Measurements from ENCODE around the gene SLC9B2.

- TF ChIP-seq, protein P1, sequence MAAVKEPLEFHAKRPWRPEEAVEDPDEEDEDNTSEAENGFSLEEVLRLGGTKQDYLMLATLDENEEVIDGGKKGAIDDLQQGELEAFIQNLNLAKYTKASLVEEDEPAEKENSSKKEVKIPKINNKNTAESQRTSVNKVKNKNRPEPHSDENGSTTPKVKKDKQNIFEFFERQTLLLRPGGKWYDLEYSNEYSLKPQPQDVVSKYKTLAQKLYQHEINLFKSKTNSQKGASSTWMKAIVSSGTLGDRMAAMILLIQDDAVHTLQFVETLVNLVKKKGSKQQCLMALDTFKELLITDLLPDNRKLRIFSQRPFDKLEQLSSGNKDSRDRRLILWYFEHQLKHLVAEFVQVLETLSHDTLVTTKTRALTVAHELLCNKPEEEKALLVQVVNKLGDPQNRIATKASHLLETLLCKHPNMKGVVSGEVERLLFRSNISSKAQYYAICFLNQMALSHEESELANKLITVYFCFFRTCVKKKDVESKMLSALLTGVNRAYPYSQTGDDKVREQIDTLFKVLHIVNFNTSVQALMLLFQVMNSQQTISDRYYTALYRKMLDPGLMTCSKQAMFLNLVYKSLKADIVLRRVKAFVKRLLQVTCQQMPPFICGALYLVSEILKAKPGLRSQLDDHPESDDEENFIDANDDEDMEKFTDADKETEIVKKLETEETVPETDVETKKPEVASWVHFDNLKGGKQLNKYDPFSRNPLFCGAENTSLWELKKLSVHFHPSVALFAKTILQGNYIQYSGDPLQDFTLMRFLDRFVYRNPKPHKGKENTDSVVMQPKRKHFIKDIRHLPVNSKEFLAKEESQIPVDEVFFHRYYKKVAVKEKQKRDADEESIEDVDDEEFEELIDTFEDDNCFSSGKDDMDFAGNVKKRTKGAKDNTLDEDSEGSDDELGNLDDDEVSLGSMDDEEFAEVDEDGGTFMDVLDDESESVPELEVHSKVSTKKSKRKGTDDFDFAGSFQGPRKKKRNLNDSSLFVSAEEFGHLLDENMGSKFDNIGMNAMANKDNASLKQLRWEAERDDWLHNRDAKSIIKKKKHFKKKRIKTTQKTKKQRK (IDR thresholded peaks at IDR 0.05; ENCODE audit: low read depth, low read length), result no peak
- TF ChIP-seq SPI1 (IDR thresholded peaks at IDR 0.05; ENCODE audit: borderline replicate concordance, insufficient read depth, low read depth, low read length) (no peak), EP300 (IDR thresholded peaks at IDR 0.05; ENCODE audit: borderline replicate concordance in 1 of 2, control insufficient read depth in 1 of 2, low read depth in 2 of 2, low read length in 2 of 2) (no peak), TCF12 (IDR thresholded peaks at IDR 0.05; ENCODE audit: low read depth, low read length) (no peak), RBBP5 (conservative IDR thresholded peaks at IDR 0.05) (no peak), CREB1 (IDR thresholded peaks at IDR 0.05; ENCODE audit: low read depth) (no peak), CTCF (IDR thresholded peaks at IDR 0.05 in 2 of 3, conservative IDR thresholded peaks at IDR 0.05 in 1 of 3; ENCODE audit: control insufficient read depth in 2 of 3, extremely low read depth in 1 of 3, insufficient read depth in 1 of 3, low read depth in 3 of 3, low read length in 3 of 3) (no peak), HDAC6 (IDR thresholded peaks at IDR 0.05; ENCODE audit: unreplicated experiment) (no peak), ZNF274 (IDR thresholded peaks at IDR 0.05; ENCODE audit: insufficient read depth, insufficient read length) (no peak), SIN3A (IDR thresholded peaks at IDR 0.05; ENCODE audit: low read depth, low read length) (no peak), DPF2 (IDR thresholded peaks at IDR 0.05) (no peak)
- TF ChIP-seq, protein P2, sequence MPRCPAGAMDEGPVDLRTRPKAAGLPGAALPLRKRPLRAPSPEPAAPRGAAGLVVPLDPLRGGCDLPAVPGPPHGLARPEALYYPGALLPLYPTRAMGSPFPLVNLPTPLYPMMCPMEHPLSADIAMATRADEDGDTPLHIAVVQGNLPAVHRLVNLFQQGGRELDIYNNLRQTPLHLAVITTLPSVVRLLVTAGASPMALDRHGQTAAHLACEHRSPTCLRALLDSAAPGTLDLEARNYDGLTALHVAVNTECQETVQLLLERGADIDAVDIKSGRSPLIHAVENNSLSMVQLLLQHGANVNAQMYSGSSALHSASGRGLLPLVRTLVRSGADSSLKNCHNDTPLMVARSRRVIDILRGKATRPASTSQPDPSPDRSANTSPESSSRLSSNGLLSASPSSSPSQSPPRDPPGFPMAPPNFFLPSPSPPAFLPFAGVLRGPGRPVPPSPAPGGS (IDR thresholded peaks at IDR 0.05; ENCODE audit: borderline replicate concordance, insufficient read depth, low read depth, low read length, poor library complexity, severe bottlenecking), result no peak
- TF ChIP-seq, protein P3, sequence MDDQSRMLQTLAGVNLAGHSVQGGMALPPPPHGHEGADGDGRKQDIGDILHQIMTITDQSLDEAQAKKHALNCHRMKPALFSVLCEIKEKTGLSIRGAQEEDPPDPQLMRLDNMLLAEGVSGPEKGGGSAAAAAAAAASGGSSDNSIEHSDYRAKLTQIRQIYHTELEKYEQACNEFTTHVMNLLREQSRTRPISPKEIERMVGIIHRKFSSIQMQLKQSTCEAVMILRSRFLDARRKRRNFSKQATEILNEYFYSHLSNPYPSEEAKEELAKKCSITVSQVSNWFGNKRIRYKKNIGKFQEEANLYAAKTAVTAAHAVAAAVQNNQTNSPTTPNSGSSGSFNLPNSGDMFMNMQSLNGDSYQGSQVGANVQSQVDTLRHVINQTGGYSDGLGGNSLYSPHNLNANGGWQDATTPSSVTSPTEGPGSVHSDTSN (IDR thresholded peaks at IDR 0.05; ENCODE audit: insufficient replicate concordance, low read depth, low read length), result no peak
These were observed 64.0 kb downstream of the SLC9B2 start for GRCh38 chr4:103012551-103012950.
